NCI-H146 treated with DMSO at 0.1 percent for 48 hours (cell line): ENCODE measurements around the gene DNLZ.

Experiments
- DNase-seq: peaks from one replicate; lab custom pipeline; 2025; ENCODE audit not compliant: unreplicated experiment; lab: John Stamatoyannopoulos, UW

DNLZ gene

GRCh38 chr9:136344544-136345280, 18.8 kb downstream of the DNLZ start:
- no peak for DNase-seq

- no peak for DNase-seq
Observed at GRCh38 chr9:136343884-136344269, 19.7 kb downstream of the DNLZ start.

- DNase-seq = no peak
Observed at GRCh38 chr9:136343121-136343883, 20.2 kb downstream of the DNLZ start.

DNA sequence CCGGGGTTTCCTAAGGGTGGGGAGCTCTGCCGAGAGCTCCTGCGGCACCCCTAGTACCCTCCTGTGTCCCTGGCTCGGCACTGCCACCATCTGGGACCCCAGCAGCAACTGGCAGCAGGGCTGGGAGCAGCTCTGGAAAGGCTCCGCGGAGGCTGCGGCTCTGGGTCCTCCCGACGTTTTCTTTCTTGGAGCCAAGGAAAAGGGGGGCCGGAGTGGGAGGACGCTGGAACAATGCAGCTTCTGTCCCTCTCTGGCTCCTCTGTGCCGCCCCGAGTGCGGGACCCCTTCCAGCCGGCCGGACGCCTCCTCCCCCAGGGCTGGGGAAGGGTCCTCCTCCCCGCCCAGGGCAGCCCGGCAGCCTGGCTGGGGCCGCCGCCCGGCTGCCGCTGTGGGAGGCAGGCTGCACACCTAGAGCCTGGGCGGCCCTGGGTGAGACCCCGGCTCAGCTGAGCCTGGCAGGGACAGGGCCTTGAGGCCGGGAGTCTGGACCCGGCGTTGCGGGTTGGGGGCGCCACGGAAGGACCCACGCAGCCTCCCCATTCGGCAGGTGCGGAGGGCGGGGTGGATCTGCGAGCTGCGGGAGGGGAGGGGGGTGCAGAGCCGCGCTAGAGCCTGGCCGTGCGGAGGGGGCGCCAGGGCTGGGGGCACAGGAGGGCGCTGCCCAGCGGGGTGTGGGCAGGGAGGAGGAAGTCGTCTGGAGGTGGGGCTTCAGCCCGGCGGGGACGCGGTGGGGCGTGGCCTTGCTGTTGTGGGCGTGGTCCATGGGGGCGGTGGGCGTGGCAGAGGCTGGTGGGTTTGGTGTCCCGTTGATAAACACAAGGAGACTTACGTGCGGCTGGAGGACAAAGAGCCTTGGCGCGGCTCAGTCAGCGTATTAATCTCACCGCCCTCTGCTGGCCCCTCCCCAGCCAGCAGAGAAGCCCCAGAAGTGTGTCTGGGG, 21.1 kb downstream of the DNLZ start:
- no peak for DNase-seq

DNA sequence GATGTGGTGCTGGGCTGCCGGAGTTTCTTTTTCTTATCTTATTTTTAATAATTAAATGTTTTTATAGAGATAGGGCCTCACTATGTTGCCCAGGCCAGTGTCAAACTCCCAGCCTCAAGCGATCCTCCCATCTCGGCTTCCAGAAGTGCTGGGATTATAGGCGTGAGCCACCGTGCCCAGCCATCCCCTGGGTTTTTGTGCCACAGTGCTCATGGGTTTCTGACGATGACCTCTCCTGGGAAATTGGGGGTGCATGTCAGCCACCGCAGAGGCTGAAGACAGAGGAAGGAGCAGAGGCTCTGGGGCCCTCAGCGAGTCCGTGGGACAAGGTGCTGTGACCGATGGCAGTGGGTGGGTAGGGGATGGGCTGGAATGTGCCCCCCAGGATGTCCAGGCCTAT, 21.8 kb downstream of the DNLZ start:
- no peak for DNase-seq

GRCh38 chr9:136341042-136341655, 22.4 kb downstream of the DNLZ start:
- DNase-seq = no peak

DNA sequence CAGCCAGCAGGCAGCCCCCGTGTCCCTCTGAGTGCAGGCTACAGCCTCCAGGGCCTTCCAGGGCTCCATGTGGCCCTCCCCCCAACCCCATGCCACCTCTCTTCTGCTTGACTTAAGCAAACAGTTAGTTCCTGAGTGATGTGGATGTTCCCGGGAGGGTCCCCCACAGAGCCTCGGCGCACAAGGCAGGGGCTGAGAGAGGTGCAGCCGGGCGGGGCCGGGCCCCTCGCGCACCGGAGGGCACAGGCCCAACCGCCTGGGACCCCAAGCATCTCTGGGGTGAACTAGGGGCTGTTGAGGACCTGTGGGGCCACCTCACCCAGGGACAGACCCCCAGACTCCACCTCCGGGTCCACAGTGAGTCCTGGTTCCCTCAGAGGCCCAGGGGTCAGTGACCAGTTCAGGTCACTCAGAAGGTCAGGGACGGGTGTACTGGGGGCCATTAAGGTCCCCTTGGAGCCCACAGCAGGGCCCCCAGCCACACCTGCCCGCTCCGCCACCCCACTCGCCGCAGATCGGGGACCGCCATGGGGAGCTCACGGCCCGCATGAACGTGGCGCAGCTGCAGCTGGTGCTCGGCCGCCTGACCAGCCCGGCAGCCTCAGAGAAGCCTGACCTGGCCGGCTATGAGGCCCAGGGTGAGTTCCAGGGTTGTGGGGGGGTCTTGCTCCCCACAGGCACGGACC, 23.0 kb downstream of the DNLZ start:
- DNase-seq = no peak

GRCh38 chr9:136339958-136340310, 23.6 kb downstream of the DNLZ start:
- no peak for DNase-seq

GRCh38 chr9:136339173-136339957, 24.2 kb downstream of the DNLZ start:
- no peak for DNase-seq

DNA sequence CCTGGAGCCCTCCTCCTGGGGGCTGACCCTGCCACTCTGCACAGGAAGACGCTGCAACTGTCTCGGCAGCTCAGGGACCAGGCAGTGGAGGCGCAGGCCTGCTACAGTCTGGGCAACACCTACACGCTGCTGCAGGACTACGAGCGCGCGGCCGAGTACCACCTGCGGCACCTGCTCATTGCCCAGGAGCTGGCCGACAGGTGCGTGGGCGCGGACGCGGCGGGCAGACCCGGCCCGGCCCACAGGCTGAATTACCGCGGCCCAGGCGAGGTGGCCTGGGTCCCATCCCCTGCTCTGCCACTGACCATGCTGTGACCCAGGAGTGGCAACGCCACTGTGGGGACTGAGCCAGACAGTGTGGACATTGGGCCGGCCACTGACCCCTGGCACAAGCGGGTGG, 25.0 kb downstream of the DNLZ start:
- DNase-seq = no peak

GRCh38 chr9:136337416-136338395, 25.8 kb downstream of the DNLZ start:
- no peak for DNase-seq

DNA sequence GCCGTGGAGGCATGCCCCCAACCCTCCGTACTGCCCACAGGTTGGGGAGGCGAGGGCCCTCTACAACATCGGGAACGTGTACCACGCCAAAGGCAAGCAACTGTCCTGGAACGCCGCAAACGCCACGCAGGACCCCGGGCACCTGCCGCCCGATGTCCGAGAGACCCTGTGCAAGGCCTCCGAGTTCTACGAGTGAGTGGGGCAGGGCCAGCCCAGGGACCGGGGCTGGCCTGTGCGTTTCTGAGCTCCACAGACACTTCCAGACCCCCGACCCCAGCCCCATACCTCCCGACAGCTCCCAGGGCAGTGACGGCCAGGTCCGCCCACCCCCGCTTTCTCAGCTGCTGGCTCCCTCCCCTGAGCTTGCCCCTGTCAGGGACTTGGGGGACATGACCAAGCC, 26.7 kb downstream of the DNLZ start:
- no peak for DNase-seq

GRCh38 chr9:136336156-136336870, 27.2 kb downstream of the DNLZ start:
- DNase-seq = no peak

- DNase-seq = no peak
Observed at GRCh38 chr9:136335296-136336155, 28.0 kb downstream of the DNLZ start.

- DNase-seq = no peak
Observed at GRCh38 chr9:136334541-136334940, 29.0 kb downstream of the DNLZ start.

- DNase-seq = no peak
Observed at GRCh38 chr9:136333486-136333885, 30.1 kb downstream of the DNLZ start.

- no peak for DNase-seq
Observed at GRCh38 chr9:136333045-136333444, 30.5 kb downstream of the DNLZ start.
